Renal cortical epithelial cell (primary cell): ENCODE measurements around the gene DUSP2. TPM values are rescaled to one million over a fixed set of nuclear protein-coding genes. Genes with fewer than 3 reads are reported as not detected.

Experiments
- DNase-seq: peaks from one replicate; pipeline ENCODE4 v3.0.0-alpha.2; 2011; ENCODE audit warnings: low read depth
- total RNA-seq: library from RNA; depleted of rRNA; stranded (reverse); fragments of >200 nt; gene quantifications from 2 replicates; pipeline ENCODE4 v1.2.3, GENCODE V29; 2014

The DUSP2 gene
- total RNA-seq, 1 donor from 2014 or later, result 0.40 TPM

DNA sequence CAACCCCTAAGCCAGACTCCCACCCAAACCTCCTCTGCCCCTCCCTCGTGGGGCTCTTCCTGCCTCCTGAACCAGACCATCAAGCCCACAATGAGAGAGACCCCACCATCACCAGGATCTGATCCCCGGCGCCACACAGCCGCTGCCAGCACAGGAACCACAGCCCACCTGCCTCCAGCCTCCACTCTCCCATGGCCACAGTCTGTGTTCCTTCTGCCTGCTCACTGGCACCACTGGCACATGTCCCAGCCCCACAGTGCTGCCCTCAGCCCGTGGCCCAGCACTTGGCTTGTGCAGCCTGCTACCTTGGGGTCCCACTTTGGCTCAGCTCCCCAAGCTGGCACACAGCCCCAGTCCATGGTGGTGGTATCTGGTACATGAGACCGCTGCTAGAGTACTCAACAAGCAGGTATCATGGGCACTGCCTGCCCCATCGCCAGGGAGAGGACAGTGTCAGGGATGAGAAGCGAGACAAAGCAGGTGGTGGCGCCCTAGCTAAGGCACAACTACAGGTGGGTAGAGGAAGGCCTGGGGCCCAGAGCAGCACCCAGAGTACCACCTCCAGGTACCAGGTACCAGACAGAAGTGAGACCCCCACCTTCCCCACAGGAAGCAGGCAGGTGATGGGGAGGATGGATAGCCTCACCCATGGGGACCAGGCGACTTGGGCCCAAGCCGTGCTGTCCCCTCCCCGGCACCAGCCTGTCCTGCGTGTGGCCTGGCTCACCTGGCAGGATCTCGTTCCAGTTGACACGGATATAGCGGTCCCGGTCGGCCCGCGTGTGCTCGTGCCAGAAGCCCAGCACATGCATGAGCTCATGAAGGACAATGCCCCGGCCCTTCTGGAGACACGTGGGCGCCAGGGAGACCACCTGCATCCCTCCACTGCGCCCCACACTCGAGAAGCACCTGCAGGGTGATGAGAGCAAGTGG, 13.2 kb downstream of the DUSP2 start:
- no peak for DNase-seq

DNA sequence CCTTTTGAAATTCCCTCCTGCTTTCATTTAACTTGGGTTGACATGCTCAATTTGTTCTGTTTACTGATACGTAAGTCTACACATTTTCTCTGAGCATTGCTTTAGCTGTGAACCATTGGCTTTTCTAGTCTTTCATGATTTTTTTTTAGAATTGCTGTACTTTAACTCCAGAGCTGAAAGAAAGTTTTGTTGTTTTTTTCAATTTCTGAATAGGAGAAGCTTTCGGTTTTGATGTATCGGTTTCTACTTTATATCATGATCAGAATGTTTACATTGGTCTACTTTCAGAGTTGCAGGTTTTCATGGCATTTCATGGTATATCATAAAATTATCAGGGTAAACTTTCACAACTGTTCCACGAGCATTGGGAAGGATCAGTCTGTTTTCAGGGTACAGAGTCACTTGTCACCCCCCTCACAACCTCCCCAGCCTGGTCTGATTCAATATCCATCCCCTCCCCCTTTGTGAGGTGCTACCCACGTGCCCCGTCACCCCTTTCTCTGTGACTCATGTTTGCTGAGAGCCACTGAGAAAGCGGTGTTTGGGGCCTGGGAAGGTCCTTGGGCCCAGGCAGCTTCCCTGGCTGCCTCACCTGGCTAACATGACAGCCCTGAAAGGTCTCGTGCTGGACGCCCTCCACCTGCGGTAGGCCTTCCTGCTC, 14.0 kb downstream of the DUSP2 start:
- no peak for DNase-seq

DNA sequence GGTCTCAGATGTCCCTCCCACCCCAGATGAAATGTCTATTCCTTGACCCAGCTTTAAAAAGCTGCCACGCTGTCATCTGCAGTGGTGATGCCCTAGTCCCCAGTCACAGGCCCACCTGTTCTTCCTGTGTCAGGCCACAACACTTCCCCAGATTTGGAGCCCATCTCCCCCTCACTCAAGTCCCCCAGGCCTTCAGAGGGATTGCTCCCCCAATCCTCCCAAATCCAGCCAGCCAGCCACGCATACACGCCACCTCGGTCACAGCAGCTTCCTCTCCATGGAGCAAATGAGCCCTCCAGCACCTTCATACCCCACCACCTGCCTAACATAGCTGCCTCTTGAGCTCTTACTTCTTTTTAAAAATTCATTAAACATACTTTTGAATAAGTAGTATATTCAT, 14.8 kb downstream of the DUSP2 start:
- no peak for DNase-seq

DNA sequence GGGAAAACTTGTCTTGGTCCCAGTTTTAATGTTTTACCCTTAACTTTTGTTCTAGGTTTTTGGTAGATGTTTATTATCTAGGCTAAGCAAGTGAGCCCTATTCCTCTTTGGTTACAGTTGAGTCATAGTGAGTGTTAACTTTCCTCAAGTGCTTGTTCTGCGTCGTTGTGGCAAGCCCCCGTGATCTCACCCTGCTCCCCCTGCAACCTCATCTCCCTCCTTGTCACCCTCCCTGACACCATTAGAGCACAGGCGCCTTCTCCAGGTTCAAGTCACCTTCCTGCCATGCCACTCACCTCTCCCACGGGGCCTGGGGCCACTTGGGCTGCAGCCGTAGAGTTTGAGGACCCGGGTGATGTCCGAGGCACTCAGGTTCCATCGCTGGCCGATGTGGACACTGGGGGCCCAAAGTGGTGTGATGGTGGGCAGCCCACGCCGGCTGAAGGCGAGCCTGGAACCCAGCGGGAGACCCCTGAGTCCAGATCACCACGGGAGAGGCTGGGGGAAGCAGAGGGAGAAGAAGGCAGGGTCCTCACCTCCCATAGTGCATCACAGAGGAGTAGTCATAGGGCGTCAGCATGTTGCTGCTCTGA, 15.6 kb downstream of the DUSP2 start:
- no peak for DNase-seq

DNA sequence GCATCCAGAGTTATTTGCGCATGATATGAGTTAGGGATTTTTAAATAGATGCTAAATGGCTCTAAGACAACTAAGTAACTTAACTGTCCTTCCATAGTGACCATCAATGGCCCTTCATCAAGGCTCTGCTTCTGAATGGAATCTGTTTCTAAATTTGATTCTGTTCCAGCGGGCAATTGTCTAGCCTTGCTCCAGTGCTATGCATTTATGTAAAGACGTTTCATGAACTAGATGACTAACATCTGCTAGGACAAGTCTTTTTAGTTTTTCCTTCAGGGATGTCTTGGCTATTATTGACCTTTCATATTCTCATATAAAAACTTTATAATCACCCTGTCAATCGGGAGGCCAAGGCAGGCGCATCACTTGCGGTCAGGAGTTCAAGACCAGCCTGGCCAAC, 16.8 kb downstream of the DUSP2 start:
- no peak for DNase-seq

DNA sequence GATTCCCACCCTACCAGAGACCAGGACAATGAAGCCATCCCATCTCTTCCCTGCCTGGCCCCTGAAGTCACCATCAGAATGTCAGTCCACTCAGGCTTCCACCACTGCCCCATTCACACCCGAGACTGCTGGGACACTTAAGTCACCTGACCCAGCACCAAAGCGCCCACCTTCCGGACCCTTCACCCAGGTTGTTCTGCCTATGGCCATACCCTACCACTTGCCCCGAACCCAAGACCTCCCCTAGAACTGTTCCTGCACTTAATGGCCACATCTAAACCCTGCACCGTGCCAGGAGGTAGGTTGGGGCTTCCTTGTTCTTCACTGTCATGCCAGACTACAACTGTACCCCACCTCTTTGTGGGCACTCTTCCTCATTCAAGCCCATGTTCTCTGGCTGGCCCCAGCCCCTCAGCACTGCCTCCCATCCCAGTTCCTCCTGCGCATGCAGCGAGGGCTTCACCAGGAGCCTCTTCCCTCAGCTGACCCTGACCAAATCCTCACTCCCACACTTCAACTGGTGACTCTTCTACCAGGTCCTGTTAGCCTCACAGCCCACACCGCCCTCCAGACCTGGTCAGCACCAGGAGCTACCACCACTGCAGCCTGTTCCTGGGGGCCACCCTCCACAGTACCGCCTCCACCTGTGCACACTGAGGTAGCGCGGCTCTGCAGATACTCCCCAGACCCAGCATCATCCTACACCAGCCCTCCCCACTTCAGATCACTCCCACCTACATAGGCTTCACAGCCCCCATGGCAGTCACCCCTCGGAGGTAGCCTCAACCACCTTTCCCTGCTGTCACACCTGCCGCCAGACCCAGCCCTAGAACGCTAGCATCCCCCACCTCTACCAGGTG, 20.6 kb downstream of the DUSP2 start:
- no peak for DNase-seq

DNA sequence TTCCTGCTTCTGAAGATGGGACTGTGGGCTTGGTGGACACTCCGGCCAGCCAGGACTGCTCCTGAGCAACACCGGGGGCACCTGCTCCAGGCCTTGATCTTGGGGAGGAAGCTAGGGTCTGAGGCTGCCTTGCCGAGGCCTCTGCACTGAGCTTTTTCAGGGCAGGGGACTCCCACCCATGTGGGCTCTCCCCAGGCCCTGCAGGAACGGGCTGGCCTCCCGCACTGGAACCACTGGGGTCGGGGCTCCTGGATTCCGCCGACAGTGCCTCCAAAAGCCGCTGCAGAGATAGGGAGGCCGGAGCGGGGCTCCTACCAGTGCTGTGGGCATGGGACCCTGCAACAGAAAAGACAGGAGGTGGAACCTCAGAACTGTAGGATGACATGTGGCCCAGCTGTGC, 21.3 kb downstream of the DUSP2 start:
- no peak for DNase-seq

DNA sequence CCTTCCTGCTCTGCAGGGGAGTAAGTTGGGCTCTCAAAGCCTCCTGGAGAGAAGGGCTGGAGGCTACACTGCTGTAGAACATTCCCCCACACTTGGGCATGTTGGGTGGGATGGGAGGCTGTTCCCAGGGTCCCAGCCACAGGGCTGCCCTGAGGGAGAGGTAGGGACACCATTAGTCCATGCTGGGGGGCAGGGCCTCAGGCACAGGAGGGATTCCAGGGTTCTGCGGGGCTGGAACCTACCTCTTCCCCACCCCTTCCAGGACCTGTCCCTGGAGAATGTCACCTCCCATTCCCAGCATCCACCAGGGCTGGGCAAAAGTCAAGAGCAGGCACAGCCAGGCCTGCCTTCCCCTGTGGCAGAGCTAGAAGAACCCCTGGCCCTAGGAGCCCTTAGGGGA, 21.9 kb downstream of the DUSP2 start:
- no peak for DNase-seq

DNA sequence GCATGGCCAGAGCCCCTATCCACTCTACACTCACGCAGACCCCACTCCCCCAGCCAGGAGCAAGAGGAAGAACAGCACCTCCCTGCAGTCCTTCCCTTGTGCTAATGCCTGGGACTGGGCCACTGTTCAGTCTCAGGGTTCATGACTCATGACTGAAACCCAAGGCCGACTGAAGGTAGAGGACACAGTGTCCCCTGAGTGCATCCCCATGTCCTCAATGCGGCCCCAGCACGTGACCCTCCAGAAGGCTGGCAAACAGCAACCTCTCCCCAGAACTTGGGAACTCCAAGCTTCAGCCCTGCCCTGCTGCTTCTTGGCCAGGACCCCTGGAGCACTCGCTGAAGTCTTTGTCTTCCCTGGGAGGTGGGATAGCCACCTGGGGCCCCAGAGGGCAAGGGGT, 22.8 kb downstream of the DUSP2 start:
- no peak for DNase-seq

DNA sequence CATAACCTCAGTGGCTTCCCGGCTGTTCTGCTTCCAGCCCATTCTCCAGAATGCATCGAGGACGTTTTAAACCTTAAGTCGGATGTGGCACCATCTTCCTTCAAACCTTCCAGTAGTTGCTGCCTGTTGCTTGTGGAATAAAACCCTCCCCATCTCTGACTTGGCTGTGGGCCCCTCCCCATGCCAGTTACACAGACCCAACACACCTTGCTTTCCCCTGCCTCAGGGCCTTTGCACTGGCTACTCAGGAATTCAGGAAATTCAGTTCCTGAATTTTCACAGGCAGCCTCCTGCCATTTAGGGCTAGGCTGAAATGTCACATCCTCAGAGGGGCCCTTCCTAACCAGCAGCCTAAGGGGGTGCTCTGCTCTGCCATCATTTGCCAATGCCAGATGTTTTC, 23.8 kb downstream of the DUSP2 start:
- DNase-seq, result no peak

DNA sequence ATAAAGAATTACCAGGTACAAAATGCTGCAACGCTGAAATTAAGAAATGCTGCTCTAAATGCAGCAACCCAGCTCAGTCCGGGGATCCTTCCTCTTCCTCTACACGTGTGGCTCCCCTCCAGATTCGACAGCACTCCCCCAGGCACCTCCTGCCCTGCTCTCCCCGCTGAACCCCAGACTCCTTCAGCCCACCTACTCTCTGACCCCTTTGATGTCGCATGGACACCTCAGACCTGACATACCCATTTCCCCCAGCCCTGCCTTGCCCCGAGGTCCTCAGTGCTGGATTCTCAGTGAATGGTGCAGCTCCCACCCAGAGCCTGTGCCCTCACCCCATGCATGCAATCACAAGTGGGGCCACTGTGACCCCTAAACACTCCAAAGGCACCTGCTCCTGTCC, 24.2 kb downstream of the DUSP2 start:
- DNase-seq, result no peak

DNA sequence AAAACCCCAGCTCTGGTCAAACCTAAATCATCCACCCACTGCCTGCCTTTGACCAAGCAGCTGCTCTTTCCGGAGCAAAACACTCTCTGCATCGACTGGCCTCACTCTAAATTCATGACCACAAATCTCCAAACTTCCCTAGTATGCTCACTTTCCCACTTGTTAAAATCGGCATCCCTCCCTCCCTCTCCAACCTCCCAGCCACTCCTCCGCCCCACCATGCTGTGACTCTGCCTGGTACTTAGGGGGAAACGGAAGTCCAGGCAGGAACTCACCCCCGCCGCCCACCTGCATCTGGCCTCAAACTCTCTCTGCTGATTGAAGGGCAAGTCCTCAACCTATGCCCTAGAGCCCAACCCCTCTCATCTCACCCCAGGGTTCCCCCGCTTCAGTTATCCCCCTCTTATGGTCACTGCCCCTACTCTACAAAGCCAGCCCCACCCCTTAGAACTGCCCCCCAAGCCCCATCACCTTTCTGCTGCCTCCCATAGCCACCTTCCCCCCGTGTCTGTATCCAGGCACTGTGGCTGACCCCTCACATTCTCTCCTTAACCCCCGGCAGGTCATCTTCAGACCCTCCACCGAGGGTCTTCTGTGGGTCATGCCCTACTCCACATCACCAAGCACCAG, 25.0 kb downstream of the DUSP2 start:
- DNase-seq, result no peak

DNA sequence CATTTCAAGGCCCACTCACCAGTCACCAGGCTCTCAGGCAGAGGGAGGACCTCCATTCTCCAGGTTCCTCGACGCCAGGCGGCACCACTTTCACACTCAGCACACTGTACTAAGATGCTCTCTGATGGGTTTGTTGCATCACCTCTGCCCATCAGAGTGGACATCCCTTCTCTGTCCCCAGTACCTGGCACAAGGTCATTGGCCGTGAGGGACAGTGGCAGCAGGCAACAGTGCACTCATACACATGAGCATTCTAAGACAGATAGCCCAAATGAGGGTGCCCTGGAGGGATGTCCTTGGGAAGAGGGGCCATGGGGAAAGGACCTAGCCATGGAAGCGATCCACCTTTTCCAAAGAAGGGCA, 25.9 kb downstream of the DUSP2 start:
- no peak for DNase-seq

DNA sequence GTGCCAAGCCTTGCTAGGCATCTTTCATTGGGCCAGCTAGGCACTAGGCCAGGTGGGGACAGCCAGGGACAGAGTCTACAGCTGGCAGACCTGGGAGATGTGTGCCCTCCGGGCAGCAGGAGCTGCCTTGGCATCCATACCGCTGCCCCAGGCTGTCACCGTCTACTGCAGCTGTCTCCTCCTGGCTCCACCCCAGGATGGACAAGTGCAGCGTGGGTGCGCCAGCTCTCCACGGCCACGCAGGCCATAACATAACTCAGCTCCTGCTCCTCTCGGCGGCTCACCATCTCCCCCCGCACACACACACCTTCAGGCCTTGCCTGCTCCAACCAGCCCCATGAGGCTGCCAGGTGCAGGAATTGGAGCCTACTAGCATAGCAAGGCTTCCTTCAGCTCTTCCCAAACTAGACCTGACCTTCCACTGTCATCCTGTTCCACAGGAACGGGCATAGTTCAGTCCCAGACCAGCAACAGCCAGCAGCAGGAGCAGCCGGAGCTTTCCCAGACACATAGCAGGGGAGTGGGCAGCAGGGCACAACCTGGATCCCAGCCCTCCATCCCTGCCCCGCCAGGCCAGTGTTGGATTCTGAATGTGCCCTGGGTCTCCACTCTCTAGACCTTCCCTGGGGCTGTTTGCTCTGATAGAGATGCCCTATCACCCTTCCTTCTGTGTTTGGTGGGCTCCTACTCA, 26.4 kb downstream of the DUSP2 start:
- DNase-seq, result no peak

DNA sequence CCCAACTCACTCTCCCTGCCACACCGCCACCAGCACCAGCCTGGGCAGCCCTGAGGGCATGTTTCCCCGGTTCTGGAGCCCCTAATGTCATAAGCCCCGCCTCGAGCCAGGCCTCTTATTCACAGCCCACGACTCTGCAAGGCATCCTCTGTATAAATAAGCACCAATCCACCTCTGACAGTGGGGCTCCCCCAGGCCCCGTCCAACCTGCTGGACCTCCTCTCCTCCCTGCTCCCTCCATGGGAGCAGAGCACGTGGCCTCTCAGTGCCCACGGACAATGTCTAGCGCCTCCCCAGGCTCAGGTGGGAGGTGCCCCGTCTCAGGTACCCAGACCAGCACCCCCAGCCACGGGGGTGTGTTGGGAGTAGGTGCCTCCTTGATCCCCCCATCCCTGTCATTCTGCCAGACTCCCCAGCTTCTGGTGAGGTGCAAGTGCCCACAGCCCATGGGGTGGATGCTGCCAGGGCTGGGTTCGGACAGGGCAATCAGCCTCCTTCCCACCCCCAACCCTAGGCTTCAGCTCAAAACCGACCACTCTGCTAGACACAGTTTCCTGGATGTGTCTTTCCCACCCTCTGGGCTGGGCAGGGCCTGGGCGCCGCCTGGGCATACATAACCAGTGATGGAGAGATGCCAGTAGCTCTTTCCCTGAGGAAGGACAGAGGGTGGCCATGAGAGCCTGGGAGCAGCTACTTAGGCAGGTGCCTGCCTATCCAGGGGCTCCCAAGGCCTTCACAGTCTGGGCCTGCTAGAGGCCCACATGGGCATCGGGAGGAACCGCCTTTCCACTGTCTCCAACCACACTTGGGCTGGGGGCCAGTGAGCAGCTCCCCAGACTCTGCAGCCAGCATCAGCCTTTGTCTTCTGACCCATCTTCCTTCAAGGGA, 27.3 kb downstream of the DUSP2 start:
- no peak for DNase-seq

DNA sequence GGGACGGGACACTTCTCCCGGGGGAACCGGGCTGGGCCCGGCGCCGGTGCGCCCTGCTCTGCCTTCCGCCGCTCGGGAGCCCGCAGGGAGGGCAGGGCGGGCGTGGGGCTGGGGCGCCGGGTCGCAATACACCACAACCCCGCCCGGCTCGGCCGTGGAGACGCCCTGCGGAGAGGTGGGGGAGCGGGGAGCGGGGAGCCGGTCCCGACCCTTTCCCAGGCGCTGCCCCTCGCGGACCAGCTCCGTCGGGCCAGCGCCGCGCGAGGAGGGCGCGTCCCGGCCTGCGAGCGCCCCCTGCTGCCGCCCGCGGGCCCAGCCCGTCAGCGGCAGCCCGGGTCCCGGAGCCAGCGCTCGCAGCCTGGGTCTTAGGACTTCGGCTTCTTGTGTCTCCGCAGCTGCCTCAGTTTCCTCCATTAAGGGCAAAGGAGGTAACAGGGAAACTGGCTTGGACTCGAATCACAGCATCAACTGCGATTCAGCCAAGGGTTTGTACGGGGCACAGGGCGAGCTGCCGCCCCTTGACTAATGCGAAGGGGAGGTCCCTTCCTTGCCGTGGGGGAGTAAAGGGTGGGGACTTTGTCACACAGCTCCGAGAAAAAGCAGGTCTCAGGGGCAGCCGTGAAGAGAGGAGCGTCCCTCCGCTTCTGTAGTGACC, 28.2 kb downstream of the DUSP2 start:
- DNase-seq, result no peak

DNA sequence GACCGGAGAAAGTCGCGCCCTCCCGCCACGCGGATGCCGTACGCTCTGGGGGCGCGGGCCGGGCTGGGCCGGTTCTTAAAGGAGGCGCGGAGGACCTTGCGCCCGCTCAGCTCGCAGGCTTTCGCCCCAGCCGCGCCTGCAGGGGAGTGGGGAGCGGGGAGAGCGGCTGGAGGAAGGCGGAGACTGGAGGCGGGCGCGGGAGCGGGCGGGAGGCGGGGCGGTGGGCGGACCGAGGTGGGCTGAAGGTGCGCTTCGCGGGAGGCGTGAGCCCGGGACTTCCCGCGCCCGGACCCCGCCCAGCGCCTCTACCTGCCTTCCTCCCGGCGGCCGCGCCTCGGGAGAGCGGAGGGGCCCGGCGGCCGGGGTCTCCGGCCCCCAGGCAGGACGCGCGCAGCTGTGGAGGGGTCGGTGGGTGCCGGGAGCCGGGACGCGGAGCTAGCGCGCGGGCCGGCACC, 28.8 kb downstream of the DUSP2 start, which contains the start of gene ADRA2B:
ADRA2B (minus strand) TSS at position 148 of the 455 bp plus-strand sequence. CDS start 422 bp downstream, outside the sequence.
- no peak for DNase-seq

DNA sequence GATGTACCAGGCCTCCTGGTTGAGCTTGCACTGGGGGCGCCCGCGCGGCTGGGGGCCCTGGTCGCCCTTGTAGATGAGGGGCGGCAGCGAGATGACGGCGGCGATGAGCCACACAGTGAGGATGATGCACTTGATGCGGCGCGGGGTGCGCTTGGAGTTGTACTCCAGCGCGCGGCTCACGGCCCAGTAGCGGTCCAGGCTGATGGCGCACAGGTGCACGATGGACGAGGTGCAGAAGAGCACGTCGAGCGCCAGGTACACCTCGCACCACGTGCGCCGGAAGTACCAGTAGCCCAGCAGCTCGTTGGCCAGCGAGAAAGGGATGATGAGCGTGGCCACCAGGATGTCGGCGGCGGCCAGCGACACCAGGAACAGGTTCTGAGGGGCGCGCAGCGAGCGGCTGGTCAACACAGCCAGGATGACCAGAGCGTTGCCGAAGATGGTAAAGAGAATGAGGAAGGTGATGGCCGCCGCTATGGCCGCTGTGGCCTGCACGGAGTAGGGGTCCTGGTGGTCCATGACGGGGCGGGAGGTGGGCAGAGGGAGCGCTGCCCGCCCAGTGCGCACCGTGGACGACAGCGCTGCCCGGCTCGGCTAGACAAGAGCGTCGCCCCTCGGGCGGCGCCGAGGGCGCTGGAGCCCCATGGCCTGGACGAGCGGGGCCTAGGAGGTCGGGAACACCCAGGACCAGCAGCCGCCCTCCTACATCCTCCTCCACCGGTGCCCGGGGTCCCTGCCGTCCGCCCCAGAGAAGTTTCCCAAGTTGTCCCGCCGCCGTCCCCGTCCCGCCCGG, 29.4 kb downstream of the DUSP2 start:
- no peak for DNase-seq
